ENCODE data around the gene DGKB.

The DGKB gene

DNA sequence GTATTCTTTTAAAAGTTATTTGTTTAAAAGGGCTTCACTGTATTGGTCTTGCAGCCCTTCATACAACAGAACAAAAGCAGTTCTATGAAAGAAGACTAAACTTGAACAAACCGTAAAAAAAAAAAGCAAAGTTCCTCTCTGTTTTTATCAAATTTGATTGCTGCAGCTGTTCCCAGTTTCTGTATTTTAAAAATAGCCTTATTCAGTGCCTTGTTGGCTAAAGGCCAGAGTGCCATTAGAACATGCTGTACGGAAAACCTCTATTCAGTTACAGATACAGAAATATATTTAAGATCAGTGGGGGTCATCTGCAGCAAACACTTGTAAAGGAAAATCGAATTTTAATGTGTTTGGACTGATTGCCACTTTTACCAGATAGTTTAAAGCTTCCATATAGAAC is 705.3 kb downstream of the DGKB start:
- DNase-seq (ENCODE audit: insufficient read length, low spot score) = no peak
- TF ChIP-seq TAF1 (IDR thresholded peaks at IDR 0.05; ENCODE audit: low read depth, low read length) = no peak
- TF ChIP-seq POLR2AphosphoS5 (IDR thresholded peaks at IDR 0.05; ENCODE audit: low read depth, low read length) = no peak
- no peak for TF ChIP-seq SPI1 (IDR thresholded peaks at IDR 0.05; ENCODE audit: low read depth, low read length)
- TF ChIP-seq PAX5 (IDR thresholded peaks at IDR 0.05; ENCODE audit: insufficient read depth, low read length, severe bottlenecking) = no peak
- no peak for TF ChIP-seq POU2F2 (IDR thresholded peaks at IDR 0.05; ENCODE audit: low read depth, low read length)
- no peak for TF ChIP-seq POLR2A (IDR thresholded peaks at IDR 0.05; ENCODE audit: low read depth, low read length)
- FAIRE-seq = no peak

DNA sequence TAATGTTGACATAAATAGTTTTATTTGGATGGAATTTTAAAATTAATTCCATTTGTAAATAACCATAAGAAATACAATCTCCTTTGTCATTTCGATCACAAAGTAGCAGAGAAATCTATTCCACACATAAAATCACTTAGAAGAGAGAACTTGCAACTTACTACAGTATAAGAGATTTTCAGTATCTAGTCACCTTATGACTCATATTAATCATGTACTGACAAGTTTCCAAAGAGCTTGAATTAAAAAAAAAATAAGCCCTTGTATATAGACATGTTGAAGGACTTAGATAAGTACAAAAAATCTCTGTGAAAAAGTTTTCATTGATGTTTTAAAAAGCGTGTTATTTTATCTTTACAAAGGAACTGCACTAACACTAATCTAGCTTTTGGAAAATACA is 706.0 kb downstream of the DGKB start:
- no peak for FAIRE-seq
- no peak for DNase-seq (ENCODE audit: insufficient read length, low spot score)
- TF ChIP-seq SPI1 (IDR thresholded peaks at IDR 0.05; ENCODE audit: low read depth, low read length) = no peak
- TF ChIP-seq PAX5 (IDR thresholded peaks at IDR 0.05; ENCODE audit: insufficient read depth, low read length, severe bottlenecking) = no peak
- TF ChIP-seq POLR2A (IDR thresholded peaks at IDR 0.05; ENCODE audit: low read depth, low read length) = no peak
- no peak for TF ChIP-seq POU2F2 (IDR thresholded peaks at IDR 0.05; ENCODE audit: low read depth, low read length)
- TF ChIP-seq POLR2AphosphoS5 (IDR thresholded peaks at IDR 0.05; ENCODE audit: low read depth, low read length) = no peak
- TF ChIP-seq TAF1 (IDR thresholded peaks at IDR 0.05; ENCODE audit: low read depth, low read length) = no peak

DNA sequence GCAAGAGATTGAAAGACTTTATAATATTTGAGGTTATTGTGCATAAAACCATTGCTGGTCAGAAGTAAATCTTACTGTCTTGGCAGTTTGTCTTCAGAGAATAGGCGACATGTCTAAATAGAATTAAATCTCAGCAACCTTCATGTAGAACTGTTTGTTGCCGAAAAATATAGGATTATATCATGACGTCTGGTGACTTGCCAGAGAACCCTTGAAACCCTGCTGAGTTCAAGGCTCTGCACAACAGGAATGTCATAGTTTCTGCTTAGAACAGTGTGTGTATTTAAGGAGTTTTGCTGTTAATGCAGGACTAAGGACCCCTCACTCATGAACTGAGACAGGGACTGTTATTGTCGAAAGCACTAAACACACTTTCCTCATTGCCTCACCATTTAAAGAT is 706.7 kb downstream of the DGKB start:
- FAIRE-seq = no peak
- TF ChIP-seq PAX5 (IDR thresholded peaks at IDR 0.05; ENCODE audit: insufficient read depth, low read length, severe bottlenecking) = no peak
- TF ChIP-seq POU2F2 (IDR thresholded peaks at IDR 0.05; ENCODE audit: low read depth, low read length) = no peak
- no peak for TF ChIP-seq TAF1 (IDR thresholded peaks at IDR 0.05; ENCODE audit: low read depth, low read length)
- TF ChIP-seq POLR2A (IDR thresholded peaks at IDR 0.05; ENCODE audit: low read depth, low read length) = no peak
- TF ChIP-seq SPI1 (IDR thresholded peaks at IDR 0.05; ENCODE audit: low read depth, low read length) = no peak
- TF ChIP-seq POLR2AphosphoS5 (IDR thresholded peaks at IDR 0.05; ENCODE audit: low read depth, low read length) = no peak
- DNase-seq (ENCODE audit: insufficient read length, low spot score) = no peak

DNA sequence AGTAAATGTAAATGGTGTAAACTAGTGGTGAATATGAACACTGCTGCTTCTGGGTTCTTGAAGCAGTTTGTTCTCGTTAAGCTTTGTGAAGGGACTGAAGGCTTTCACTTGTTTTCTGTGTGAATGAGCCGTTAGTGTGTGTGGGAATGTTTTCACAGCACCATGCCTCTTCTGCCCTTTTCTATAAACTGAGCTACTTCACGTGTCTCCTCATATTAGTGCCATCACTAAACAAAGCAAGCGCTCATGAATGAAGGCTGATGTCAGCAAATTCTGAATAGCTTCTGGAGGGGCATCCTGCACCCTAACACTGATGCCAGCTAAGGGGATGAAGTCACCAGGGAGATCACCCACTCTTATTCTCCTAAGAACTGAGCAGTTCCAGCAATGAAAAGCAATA is 707.5 kb downstream of the DGKB start:
- DNase-seq (ENCODE audit: insufficient read length, low spot score) (no peak), FAIRE-seq (no peak)
- TF ChIP-seq TAF1 (IDR thresholded peaks at IDR 0.05; ENCODE audit: low read depth, low read length) (no peak), SPI1 (IDR thresholded peaks at IDR 0.05; ENCODE audit: low read depth, low read length) (no peak), POLR2A (IDR thresholded peaks at IDR 0.05; ENCODE audit: low read depth, low read length) (no peak), POU2F2 (IDR thresholded peaks at IDR 0.05; ENCODE audit: low read depth, low read length) (no peak), PAX5 (IDR thresholded peaks at IDR 0.05; ENCODE audit: insufficient read depth, low read length, severe bottlenecking) (no peak)

DNA sequence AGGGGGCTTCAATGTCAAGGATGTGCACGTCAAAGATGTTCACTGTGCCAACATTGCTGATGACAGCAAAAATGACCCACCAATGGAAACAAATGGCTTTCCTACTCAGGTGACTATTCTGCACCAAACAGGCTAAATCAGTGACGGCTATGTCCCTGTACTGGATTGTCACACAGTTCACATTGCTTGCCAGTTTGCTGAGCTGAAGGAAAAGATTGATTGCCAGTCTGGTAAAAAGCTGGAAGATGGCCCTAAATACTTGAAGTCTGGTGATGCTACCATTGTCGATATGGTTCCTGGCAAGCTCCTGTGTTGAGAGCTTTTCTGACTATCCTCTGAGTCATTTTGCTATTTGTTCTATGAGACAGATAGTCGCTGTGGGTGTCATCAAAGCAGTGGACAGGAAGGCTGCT is 710.9 kb downstream of the DGKB start:
- TF ChIP-seq POU2F2 (IDR thresholded peaks at IDR 0.05; ENCODE audit: low read depth, low read length) = no peak
- FAIRE-seq = no peak
- DNase-seq (ENCODE audit: insufficient read length, low spot score) = no peak

DNA sequence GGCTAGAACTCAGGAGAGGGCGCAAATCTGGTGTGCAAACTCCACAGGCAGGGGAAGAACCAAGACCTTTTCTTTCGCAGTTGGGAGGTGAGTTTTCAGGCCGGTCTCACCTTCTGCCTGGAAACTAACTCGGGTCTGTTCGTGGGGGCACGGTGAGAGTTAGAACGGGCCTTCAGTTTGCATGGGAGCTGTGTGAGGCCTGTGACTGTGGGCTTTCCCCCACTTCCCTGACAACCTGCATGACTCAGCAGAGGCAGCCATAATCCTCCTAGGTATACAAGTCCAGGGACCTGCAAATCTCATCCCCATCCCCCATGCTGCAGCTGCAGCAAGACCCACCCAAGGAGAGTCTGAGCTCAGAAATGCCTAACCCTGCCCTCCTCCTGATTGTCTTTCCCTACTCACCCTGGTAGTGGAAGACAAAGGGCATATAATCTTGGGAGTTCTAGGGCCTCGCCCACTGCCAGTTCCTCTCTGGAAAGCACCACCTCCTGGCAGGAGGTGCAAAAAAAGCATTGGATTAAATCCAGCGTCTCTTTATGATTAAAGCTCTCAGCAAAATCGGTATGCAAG is 718.2 kb downstream of the DGKB start:
- FAIRE-seq = no peak

DNA sequence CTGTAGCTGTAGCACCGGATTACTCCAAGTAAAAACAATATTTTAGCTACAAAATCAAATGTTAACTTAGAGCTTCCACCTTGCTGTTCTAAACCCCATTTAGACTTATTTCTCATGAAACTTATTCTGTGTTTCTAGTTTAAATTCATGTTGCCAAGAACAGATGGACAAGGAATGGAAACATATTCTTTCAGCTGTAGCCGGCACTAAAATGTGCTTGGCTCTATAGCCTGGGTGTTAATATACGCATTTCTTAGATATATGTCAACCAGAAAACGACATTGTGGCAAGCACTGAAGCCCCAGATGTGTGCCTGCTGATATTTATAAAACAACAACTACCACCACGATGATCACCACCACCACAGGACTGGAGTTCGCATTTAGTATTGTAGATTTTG is 722.8 kb downstream of the DGKB start:
- FAIRE-seq (no peak), DNase-seq (ENCODE audit: insufficient read length, low spot score) (no peak)
- TF ChIP-seq TAF1 (IDR thresholded peaks at IDR 0.05; ENCODE audit: low read depth, low read length) = no peak
- no peak for TF ChIP-seq POLR2AphosphoS5 (IDR thresholded peaks at IDR 0.05; ENCODE audit: low read depth, low read length)
- no peak for TF ChIP-seq POU2F2 (IDR thresholded peaks at IDR 0.05; ENCODE audit: low read depth, low read length)
- TF ChIP-seq POLR2A (IDR thresholded peaks at IDR 0.05; ENCODE audit: low read depth, low read length) = no peak
- no peak for TF ChIP-seq SPI1 (IDR thresholded peaks at IDR 0.05; ENCODE audit: low read depth, low read length)
- no peak for TF ChIP-seq PAX5 (IDR thresholded peaks at IDR 0.05; ENCODE audit: insufficient read depth, low read length, severe bottlenecking)

More for the DNA sequence above, 718.2 kb downstream of the DGKB start:
- no peak for DNase-seq (ENCODE audit: insufficient read length, low spot score)
- TF ChIP-seq PAX5 (IDR thresholded peaks at IDR 0.05; ENCODE audit: insufficient read depth, low read length, severe bottlenecking) (no peak), POLR2A (IDR thresholded peaks at IDR 0.05; ENCODE audit: low read depth, low read length) (no peak), POU2F2 (IDR thresholded peaks at IDR 0.05; ENCODE audit: low read depth, low read length) (no peak), SPI1 (IDR thresholded peaks at IDR 0.05; ENCODE audit: low read depth, low read length) (no peak), POLR2AphosphoS5 (IDR thresholded peaks at IDR 0.05; ENCODE audit: low read depth, low read length) (no peak), TAF1 (IDR thresholded peaks at IDR 0.05; ENCODE audit: low read depth, low read length) (no peak)

DNA sequence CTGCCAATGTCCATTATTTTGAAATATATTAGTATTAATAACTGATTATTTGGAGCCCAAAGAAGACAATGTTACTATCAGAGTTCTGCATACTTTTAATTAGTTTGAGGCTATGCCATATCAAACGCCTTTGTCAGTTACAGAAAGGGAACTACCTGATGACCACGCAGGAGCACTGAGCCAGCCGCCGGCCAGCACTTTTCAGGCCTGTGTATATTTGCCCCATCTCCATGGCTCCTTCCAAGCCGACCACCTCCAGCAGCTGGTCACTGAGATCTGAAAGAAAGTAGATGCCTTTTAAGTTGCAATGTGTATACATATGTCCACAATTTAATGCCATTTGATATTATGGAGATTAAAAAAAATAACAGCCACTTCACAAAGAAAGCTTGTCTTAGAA is 724.7 kb downstream of the DGKB start:
- FAIRE-seq (no peak), DNase-seq (ENCODE audit: insufficient read length, low spot score) (no peak)
- TF ChIP-seq TAF1 (IDR thresholded peaks at IDR 0.05; ENCODE audit: low read depth, low read length) (no peak), POLR2A (IDR thresholded peaks at IDR 0.05; ENCODE audit: low read depth, low read length) (no peak), SPI1 (IDR thresholded peaks at IDR 0.05; ENCODE audit: low read depth, low read length) (no peak), POLR2AphosphoS5 (IDR thresholded peaks at IDR 0.05; ENCODE audit: low read depth, low read length) (no peak)

DNA sequence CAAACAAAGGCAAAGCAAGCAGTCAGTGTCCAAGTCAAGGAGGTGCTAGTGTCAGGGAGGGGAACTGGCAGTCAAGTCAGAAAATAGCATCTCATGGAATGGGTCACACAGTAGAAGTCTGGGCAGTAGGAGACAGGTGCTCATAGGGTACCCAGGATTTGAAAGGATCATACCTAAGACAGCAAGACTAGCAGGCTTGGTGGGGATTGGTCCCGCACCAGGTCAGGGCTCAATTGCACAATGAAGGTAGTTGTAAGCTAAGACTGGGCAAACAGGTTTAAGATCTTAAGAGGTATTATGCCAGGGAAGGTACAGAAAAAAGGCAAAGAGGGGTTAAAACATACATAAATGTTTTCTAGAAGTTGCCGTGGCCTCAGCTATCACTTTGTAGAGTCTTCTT is 731.7 kb downstream of the DGKB start:
- FAIRE-seq (no peak), DNase-seq (ENCODE audit: insufficient read length, low spot score) (no peak)
- no peak for TF ChIP-seq PAX5 (IDR thresholded peaks at IDR 0.05; ENCODE audit: insufficient read depth, low read length, severe bottlenecking)
- TF ChIP-seq TAF1 (IDR thresholded peaks at IDR 0.05; ENCODE audit: low read depth, low read length) = no peak
- TF ChIP-seq POU2F2 (IDR thresholded peaks at IDR 0.05; ENCODE audit: low read depth, low read length) = no peak
- no peak for TF ChIP-seq POLR2AphosphoS5 (IDR thresholded peaks at IDR 0.05; ENCODE audit: low read depth, low read length)
- no peak for TF ChIP-seq POLR2A (IDR thresholded peaks at IDR 0.05; ENCODE audit: low read depth, low read length)
- TF ChIP-seq SPI1 (IDR thresholded peaks at IDR 0.05; ENCODE audit: low read depth, low read length) = no peak

DNA sequence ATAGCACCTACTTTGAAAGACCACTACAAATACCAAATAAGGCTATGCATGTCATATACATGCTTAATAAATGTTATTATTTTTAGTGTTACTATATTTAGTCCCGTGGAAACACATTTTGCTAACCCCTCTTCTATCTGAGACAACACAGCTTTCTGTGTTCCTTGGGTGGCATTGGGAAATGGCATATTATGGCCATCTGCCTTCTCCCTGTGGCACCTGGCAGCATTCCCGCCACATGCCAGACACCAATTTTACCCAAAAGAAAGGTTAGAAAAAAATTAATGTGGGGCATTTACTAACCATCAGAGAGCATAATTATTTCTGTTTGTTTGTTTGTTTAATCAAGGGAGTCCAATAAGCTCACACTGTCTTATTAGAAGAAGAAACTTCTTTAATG is 744.4 kb downstream of the DGKB start:
- no peak for TF ChIP-seq POU2F2 (IDR thresholded peaks at IDR 0.05; ENCODE audit: low read depth, low read length)
- TF ChIP-seq POLR2A (IDR thresholded peaks at IDR 0.05; ENCODE audit: low read depth, low read length) = no peak
- TF ChIP-seq POLR2AphosphoS5 (IDR thresholded peaks at IDR 0.05; ENCODE audit: low read depth, low read length) = no peak
- DNase-seq (ENCODE audit: insufficient read length, low spot score) (no peak), FAIRE-seq (no peak)
